HG02798 (cell line): ENCODE data around the gene PNMA8C.

ENCODE experiments used
- ATAC-seq: cut with Tn5 transposase; IDR thresholded peaks from one replicate; pipeline ENCODE4 v1.9.1; 2021; ENCODE audit warnings: mild to moderate bottlenecking; ENCODE audit not compliant: unreplicated experiment, poor library complexity

PNMA8C gene

DNA sequence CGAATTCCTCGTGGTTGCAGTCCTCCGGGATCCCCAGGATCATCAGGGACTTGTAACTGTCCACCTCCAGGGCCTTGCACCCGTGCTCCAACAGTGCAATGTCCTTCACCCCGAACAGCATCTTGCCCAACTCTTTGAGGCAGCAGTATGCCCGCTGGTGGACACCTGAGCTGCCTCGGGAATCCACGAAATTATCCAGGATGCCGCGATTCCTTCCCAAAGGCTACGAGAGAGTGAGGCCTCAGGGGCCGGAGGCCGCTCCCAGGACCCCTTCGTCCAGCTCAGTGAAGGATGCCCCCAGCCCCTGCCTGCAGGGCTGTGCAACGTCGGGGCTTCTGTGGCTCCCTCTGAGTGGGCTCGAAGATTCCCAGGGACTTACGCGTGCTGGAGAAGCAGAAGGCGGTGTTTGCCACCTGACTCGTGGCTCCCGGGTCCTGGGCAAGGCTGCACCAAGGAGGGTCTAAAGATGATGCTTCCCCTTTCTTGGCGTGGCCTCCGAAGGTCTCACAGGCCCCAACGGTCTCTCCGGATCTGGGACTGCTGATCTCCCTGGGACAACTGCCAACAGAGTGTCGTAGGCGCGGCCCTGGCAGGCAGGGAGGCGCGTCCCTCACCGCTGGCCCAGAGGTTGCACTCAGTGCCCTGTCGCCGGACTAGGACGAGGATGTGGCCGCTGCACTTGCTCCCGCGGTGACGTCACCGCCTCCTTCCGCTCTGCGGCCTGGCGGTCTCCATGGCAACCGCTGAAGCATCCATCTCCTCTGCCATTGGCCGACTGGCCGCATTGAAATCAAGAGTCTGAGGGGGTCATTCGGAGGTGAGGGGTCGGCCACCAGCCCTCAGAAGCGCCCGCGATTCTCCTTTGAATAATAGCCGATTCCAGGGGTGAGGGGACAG is at the start of gene PNMA8C:
TSS of gene PNMA8C (minus strand) at position 698 of the 897 bp plus-strand sequence. CDS start at position 121, 577 bp downstream.
- ATAC-seq, result no peak

DNA sequence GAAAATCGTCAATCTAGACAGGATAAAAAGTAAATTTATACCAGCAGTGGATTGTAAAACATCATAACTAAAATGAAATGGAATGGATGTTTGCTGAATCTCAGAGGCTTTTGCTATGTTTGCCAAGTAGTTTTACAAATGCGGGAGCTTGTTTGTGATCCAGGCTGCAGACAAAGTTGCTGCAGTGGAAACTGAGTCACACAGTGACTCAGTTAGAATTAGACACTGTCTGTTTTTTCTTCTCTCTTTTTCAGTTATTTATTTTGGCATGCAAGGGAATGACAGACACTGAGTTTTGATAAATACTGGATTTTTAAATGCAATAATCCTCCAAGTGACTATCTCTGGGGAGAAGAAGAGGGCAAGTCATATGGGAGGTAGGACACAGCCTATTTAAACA is 47.2 kb upstream of the PNMA8C start:
- ATAC-seq, result no peak

DNA sequence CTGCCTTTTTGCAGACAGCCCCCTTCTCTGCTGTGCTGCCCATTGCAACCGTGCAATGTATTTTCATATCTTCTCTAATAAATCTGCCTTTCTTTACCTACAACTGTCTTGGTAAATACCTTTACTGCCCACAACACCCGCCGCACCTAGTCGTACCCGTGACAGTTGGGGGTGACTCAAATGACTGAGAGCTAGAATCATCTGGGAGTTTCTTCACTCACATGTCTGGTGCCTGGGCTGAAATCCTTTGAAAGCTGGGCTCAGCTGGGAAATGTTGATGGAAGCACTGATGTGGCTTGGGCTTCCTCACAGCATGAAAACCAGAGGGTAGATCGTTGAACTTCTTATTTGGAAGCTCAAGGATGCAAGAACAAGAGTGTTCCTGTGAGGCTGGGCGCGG is 45.5 kb upstream of the PNMA8C start:
- ATAC-seq, result no peak

DNA sequence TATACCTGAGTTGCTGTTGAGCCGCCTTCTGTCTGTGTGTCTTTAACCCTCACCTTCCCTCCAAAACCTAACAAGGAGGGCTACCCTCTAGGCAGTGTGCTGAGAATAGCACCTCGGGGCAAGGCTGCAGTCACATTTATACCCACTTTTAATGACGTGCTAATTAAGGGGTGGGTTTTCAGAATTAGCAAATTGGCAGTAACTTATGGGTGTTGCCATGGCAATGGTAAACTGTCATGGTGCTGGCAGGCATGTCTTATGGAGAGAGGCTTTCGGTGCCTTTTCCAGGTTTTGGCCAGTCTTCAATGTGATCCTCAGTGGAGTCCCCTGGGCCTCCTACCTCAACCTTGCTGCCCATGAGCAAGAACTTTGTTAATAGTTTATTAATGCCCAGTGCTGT is 43.9 kb upstream of the PNMA8C start:
- ATAC-seq, result no peak

DNA sequence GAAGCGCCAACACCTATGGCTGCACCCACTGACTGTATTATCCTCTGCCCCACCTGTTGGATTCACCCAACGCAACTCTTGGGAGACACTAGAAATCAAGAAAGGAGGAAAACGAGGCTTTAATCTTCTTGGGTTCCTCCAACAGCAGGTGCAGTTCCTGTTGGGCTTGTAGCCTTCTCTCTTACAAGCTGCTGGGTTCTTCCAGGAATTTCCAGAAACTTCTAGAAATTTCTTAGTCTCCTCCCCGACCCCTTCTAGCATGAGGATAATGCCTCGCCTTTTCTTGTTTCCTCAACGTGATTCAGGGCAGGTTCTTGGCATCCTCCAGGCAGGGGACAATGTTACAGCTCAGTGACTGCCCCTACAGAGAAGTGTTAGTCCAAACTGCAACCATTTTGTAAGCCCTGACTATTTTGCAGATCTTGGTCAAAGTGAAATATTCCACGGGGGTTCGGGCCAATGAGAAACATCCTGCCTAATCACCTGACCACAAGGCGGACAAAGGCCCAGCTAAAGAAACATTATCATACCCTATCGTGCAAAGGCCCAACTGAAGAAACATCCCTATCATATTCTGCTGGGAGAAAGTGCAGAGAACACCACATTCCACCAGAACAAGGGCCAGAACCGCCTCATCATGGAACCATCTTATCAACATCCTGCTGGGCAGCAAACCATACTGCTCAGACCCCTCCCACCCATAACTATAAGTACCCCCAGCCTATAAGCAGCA is 43.2 kb upstream of the PNMA8C start:
- no peak for ATAC-seq

DNA sequence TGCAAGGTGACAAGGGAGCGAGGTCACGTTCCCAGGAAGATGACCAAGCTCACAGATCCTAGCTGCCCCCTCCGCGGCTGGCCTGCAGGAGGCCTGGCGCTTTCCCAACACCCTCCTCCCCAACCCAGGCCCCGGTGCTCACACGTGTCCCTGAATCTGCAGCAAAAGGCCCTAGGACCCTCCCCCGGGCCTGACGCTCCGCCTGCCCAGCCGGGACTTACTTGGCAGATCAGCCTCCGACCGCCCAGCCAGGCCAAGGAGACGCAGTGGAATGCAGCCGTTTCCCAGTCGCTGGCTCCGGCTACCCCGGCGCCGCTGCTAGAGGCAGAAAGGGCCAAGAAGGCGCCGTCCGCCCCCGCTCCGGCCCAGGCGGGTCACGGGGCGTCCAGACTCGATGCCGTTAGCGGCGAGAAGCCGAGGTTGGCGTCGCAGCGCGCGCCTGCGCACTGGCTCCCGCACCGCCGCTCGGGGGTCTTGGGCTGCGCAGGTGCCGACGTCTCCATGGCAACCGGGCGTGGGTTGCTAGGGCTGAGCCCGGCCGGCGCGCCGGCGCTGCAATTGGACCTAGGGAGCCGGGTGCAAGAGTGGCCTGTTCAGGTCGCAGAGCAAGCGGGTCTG is 42.5 kb upstream of the PNMA8C start, which contains the start of gene PNMA8A:
TSS of gene PNMA8A (minus strand) at position 448 of the 618 bp plus-strand sequence. CDS start 528 bp downstream, outside the sequence.
- ATAC-seq, result no peak

DNA sequence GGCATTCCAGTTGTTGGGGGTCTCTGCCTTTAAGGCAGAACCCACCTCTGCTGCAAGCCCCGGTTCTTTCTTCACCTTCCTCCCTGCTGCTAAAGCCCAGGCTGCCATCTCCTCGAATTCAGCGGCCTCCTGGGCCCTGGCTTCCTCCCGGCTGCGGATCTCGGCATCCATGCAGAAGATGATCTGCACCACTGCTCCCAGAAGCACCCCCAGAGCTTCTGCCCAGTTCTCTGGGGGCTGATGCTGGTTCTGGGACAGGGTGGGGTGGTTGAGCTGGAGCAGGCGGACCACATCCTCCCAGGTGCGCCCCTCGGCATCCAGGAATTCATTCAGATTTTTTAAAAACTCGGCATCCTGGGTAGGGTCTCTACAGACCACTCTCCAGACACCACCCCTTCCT is 41.6 kb upstream of the PNMA8C start:
- ATAC-seq, result no peak

DNA sequence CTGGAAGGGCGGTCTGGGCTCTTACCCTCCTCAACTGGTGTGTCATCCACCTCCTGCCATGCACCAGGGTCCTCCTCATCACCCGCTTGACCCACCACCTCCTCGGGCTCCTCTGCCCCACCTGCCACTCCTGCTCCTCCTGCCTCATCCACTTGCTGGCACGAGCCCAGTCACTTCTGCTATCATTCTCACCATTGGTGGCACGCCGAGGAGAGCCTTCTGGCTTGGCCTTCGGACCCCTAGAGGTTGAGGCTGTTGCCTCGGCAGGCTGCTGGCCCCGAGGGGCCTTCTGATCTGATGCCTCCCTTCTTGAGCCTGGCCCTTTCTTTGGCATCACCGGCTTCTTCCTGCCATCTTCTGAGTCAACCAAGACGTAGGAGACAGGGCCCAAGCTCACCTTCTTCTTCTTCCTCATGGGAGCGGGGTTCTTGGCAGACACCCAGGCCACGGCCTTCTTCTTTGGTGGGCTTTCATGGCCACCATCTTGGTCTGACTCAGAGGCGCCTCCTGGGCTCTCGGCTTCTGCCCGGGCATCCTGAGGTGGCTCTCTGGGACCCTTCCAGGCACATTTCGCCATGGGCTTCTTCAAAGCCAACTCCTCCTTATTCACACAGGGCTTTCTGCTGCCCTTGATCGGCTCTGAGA is 40.9 kb upstream of the PNMA8C start:
- no peak for ATAC-seq

DNA sequence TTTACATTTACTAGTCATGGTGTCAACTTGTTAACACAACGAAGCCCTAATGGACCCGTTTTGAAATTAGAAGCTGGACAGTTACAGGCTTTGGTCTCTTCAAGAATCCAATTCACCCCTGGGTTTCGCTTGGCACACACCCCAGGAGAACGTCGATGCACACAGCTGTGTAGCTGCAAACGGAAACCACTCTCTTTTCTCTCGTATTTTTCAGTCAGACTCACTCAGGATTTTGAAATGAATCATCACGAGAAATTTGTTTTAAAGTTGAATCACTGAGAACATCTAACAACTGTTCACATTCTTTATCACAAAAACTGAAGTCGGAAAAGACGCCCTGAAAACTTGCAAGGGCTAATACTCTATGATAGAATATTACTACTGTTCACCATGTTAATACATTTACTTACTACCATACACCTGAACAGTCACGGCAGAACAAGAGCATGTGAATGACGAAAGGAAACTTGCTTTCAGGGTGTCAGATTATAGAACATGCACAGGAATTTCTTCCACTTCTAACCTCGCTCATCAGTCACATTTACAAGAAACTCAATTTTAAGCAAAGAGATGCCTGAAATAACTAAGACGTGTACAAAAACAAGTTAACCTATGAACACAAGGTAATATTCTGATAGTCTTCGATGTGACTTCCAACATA is 37.9 kb upstream of the PNMA8C start:
- no peak for ATAC-seq

DNA sequence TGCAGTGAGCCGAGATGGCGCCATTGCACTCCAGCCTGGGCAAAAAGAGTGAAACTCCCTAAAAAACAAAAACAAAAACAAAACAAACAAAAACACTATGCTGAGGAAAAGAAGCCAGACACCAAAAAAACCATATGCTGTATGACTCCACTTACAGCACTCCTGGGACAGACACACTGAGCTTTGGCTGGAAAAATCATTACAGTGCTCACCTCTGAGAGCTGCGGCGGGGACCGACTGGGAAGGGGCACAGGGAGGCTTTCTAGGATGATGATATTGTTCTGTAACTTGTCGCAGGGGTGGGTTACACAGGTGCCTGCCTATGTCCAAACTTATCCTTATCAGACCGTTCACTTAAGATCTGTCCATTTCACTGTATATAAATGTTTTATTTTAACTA is 34.8 kb upstream of the PNMA8C start:
- ATAC-seq, result no peak

DNA sequence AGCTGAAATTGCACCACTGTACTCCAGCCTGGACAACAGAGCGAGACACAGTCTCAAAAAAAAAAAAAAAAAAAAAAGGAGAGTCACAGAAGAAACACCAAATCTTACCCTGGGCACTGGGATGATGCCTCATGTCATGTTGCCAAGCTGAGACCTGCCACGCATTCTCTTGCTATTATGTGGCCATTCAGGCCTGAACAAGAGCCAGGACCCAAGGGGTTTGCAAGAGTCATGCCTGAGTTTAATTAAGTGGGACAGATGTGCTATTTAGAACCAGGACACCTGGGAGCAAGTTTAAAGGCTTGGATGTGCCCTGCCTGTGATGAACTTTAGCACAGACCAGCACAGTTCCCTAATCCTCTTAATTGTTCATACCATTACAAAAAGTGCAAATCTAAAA is 32.8 kb upstream of the PNMA8C start:
- ATAC-seq, result no peak

DNA sequence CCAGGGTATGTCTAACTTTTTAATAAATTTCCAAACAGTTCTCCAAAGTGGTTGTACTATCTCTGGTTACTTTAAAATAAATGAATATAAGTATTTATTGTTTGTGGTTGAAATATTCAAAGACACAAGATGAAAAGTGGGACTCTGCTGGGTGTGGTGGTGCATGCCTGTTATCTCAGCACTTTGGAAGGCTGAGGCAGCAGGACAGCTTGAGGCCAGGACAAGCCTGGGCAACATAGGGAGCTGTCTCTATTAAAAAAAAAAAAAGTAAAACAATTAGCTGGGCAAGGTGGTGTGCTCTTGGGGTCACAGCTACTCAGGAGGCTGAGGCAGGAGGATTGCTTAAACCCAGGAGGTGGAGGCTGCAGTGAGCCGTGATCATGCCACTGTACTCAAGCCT is 32.2 kb upstream of the PNMA8C start:
- no peak for ATAC-seq

DNA sequence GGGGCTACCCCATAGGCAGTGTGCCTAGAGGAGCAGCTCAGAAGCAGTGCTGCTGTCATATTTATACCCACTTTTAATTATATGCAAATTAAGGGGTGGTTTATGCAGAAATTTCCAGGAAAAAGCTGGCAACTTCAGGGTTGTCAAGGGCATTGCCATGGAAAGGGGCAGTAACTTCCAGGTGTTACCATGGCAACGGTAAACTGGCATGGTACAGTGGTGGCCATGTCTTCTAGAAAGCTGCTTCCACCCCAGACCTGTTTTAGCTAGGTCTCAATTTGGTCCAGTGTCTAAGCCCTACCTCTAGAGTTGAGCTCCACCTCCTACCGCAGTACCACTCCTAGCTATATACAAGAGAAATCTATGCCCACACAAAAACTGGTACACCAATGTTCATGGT is 31.3 kb upstream of the PNMA8C start:
- ATAC-seq, result no peak

DNA sequence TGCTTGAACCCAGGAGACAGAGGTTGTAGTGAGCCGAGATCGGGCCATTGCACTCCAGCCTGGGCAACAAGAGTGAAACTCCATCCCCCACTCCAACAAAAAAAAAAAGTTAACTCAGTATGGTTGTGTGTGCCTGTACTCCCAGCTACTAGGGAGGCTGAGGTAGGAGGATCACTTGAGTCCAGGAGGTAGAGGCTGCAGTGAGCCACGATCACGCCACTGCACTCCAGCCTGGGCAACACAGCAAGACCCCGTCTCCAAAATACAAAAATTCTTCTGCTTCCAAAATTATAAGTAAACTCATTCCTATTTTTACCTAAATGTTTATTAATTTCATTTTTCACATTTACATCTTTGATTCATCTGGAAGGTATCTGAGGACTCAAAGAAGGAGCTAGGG is 28.2 kb upstream of the PNMA8C start:
- ATAC-seq, result no peak

DNA sequence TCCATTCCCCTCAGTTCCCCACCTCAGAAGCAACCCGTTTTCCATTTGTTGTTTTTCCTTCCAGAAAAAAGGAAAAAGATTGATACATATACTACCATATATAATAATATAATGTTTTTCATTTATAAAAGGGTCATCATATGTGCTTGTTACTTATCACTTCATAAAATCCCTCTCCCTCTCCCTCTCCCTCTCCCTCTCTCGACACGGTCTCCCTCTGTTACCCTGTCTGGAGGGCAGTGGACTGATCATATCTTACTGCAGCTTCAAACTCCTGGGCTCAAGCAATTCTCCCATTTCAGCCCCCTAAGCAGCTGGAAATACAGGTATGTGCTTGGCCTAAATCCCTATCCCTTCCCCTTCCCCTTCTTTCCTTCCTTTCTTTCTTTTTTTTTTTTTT is 25.5 kb upstream of the PNMA8C start:
- no peak for ATAC-seq

DNA sequence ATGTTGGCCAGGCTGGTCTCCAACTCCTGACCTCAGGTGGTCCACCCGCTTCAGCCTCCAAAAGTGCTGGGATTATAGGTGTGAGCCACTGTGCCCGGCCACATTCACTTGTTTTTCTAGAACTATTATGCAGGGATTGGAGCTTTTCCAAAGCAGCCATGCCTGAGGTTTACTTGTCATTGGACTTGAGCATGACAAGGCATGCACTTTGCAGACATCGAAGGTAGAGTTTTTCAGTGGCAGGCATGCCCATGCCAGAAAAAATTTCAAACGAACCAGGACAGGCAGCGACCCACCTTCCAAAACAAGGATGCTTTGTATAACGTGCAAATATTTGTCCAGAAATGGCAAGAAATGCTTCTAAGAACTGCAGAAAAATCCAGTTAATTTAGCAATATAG is 24.9 kb upstream of the PNMA8C start:
- no peak for ATAC-seq

DNA sequence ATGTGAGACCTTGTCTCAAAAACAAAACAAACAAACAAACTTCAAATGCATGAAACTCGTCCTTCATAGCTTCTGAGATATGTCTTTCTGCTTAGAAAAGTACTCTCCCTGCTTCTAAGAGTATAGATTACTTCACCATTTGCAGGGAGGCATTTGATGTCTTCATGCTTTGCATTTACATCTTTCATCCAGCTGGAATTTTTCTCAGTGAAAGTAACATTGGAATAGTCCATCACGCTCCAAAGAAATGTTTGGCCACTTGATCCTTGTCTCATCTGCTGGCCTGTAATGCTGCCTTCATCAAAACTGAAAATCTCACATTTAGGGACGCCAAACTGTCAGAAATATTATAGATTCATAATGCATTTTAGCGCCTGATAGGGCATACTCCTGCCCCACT is 23.4 kb upstream of the PNMA8C start:
- ATAC-seq, result no peak

DNA sequence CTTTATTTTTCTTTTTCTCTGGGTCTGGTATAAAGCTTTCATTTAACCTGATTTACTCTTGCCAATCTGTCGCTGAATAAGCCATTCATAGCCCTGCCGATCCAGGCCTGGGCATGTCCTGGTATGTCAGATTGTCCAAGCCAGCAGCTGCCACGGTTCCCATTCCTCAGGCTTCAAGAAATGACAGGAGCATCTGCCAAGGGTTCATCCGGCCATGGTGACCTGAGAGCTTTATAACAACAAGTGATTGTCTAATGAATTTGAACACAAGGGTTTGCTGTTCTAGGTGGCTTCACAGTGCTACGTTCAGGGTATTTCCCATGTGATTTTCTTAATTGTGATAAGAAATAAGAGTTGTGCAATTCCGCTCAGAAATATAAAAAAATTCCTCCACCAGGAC is 22.6 kb upstream of the PNMA8C start:
- no peak for ATAC-seq

DNA sequence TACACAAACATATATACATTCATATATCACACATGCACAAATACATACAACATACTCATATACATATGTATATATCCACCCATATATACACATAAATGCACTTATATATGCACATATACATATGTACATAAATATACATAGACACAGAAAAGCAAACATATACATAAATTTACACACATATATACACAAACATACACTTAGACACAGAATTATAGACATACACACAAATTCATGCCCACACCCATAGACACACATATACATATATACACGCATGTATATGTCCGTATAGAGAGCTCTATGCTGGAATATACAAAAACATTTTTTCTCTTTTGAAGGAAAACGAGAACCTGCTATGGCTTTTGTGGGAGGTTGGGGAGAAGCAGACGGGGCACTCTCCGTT is 22.0 kb upstream of the PNMA8C start:
- ATAC-seq, result no peak

DNA sequence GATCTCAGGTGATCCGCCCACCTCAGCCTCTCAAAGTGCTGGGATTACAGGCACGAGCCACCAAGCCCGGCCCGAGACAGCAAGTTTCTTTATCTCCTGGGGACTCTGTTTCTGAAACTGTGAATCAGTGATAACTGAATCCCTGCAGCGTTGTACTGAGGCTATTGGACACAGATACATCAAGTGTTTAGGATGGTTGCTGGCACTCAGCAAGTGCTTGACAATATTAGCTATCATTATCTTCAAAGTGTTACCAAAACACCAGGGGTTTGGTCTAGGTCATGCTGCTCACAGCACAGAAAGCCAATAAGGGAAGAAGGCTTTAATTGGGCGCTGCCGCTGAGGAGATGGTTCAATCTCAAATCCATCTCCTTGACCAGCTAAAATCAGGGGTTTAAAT is 20.5 kb upstream of the PNMA8C start:
- ATAC-seq, result no peak
